ENCODE data around the gene ANKRD33B. TPM values are rescaled to one million over a fixed set of nuclear protein-coding genes. Genes with fewer than 3 reads are reported as not detected.

Gene ANKRD33B
- total RNA-seq, 1 experiment from 2014 or later: 6.9 TPM

DNA sequence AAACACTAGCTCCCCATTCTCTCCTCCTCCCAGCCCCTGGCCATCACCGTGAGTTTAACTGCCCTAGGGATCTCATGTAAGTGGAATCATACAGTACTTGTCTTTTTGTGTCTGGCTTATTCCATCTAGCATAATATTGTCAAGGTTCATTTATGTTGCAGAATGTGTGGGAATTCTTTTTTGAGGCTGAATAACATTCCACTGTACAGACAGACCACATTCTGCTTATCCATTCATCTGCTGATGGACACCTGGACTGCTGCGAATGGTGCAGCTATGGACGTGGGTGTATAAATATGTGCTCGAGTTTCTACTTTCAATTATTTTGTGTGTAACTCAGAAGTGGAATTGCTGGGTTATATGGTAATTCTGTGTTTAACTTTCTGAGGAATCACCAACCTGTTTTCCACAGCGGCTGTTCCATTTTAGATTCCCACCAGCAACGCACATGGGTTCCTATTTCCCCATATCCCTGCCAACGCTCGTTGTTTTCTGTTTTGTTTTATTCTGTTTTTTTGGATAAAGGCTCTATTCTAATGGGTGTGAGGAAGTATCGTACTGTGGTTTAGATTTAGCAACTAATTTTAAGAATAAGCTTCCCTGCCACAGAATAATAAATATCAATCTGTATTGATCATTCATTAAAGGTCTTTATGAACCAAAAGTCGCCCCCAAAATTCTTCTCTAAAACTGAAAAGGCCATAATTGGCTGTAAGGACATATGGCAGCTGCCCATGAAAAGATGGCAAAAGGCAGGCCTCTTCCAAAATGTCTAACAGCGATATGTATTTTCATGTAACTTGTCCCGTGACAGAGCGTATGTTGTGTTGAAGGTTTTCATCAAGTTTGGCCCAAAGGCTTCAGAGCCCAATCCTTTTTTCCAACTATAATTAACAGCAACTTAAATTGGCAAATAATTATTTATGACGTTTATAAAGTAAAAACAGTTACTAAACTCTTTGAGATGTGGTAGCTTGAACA lies 126.9 kb downstream of the ANKRD33B start:
- Histone ChIP-seq H2BK15ac (ENCODE audit: low read depth, low read length) (no peak overlapping the region), H4K91ac (ENCODE audit: insufficient read length, low read depth, low read length) (no peak overlapping the region), H2BK5ac (ENCODE audit: insufficient read length, low read length) (no peak overlapping the region), H3K27ac (ENCODE audit: insufficient read length, low read depth, low read length) (no peak overlapping the region), H3K9ac (ENCODE audit: extremely low read depth, insufficient read length, low read length) (no peak overlapping the region), H3K9me3 (ENCODE audit: control insufficient read depth, low read depth, low read length) (no peaks in the 10 kb centered on the region), H2BK12ac (ENCODE audit: insufficient read length, low read depth, low read length) (no peak overlapping the region), H3K23me2 (ENCODE audit: insufficient read length, low read depth, low read length, poor library complexity, severe bottlenecking) (no peaks in the 10 kb centered on the region), H4K8ac (replicated peaks; ENCODE audit: insufficient read length, low read depth, low read length) (no peak overlapping the region), H3K27me3 (ENCODE audit: insufficient read depth, low read length) (no peaks in the 10 kb centered on the region), H3K18ac (ENCODE audit: insufficient read length, low read depth, low read length) (no peak overlapping the region), H3K4me2 (ENCODE audit: insufficient read depth, insufficient read length, low read length) (no peak overlapping the region), H3K4ac (ENCODE audit: low read depth, low read length) (no peak overlapping the region), H3K14ac (ENCODE audit: insufficient read depth, low read length) (no peak overlapping the region), H2AFZ (ENCODE audit: low read length) (no peak overlapping the region), H2BK20ac (ENCODE audit: low read depth, low read length, poor library complexity, severe bottlenecking) (no peak overlapping the region), H3T11ph (ENCODE audit: low read length) (no peak overlapping the region), H3K79me1 (ENCODE audit: insufficient read depth, low read depth, low read length, poor library complexity, severe bottlenecking) (no peaks in the 10 kb centered on the region), H3K4me1 (ENCODE audit: insufficient read depth, low read length) (peaks cover 2% of the 10 kb centered on the region; the same call in 1 of the 2 replicates), H3K56ac (ENCODE audit: insufficient read length, low read depth, low read length) (no peak overlapping the region), H2AK5ac (ENCODE audit: insufficient read length, low read length) (no peak overlapping the region), H3K79me2 (ENCODE audit: insufficient read depth, low read length) (no peaks in the 10 kb centered on the region), H4K20me1 (ENCODE audit: control insufficient read depth, insufficient read depth, insufficient read length) (no peaks in the 10 kb centered on the region), H3K23ac (ENCODE audit: insufficient read length, low read depth, low read length) (no peak overlapping the region), H4K5ac (ENCODE audit: insufficient read length, low read depth, low read length) (no peak overlapping the region), H2BK120ac (ENCODE audit: low read depth, low read length, poor library complexity, severe bottlenecking) (no peak overlapping the region)
- Mint-ChIP-seq H3K36me3 (ENCODE audit: insufficient read depth in 1 of 3, low read depth in 3 of 3) (peaks cover 8 to 16% (median 16%) of the 10 kb centered on the region in 3 experiments), H3K27me3 (ENCODE audit: low read depth) (no peaks in the 10 kb centered on the region), H3K27ac (no peak overlapping the region; a peak in 1 of 7 replicates), H3K4me1 (peaks cover 15 to 22% of the 10 kb centered on the region in 2 experiments), H3K9me3 (peaks cover 12 to 16% of the 10 kb centered on the region in 2 experiments; a peak in 4 of 5 replicates), H3K4me3 (no peak overlapping the region)
- WGBS (ENCODE audit: extremely low coverage, insufficient read length, low lambda C conversion rate): no CpG with 5 or more reads among the region's 14 CpGs
- TF ChIP-seq CTCF (conservative IDR thresholded peaks at IDR 0.05): no peak
- DNase-seq: no peak
